Pancreas (tissue), 10 donors: ENCODE data around the gene ZNF514. TPM values are rescaled to one million over a fixed set of nuclear protein-coding genes. Genes with fewer than 3 reads are reported as not detected.

ENCODE experiments used
- ATAC-seq, 4 donors: fragments of 200-7000 bp; cut with Tn5 transposase; one replicate each; pipeline versions ENCODE4 v1.8.0 to v1.9.1; 2020; ENCODE audit warnings: mild to moderate bottlenecking in 4 of 4, moderate library complexity in 4 of 4
- DNase-seq, 6 donors: peaks; one replicate each; pipeline ENCODE4 v3.0.0-alpha.2; 2020
- FAIRE-seq: peaks from 2 replicates; lab custom pipeline; 2012; peaks lifted over from hg19 to GRCh38; lab: Jason Lieb, UNC
- H3K27ac ChIP-seq, 4 donors: fragments of 200-600 bp; sonication (generic); 1 replicate in 3 of 4; 2 replicates in 1 of 4; pipeline versions ENCODE4 v1.5.0 to v1.8.0; 2020
- H3K27me3 ChIP-seq, 4 donors: fragments of 200-600 bp; one replicate each; pipeline ENCODE4 v1.8.0; 2021
- H3K36me3 ChIP-seq, 3 donors: fragments of 200-600 bp; sonication (generic) in 1 of 3; one replicate each; pipeline versions ENCODE4 v1.5.0 to v1.8.0; 2020 to 2021
- H3K4me1 ChIP-seq, 3 donors: fragments of 200-600 bp; one replicate each; pipeline ENCODE4 v1.8.0; 2021
- H3K4me3 ChIP-seq, 4 donors: fragments of 200-600 bp; sonication (generic) in 2 of 4; one replicate each; pipeline versions ENCODE4 v1.5.0 to v1.8.0; 2020 to 2021
- H3K9me3 ChIP-seq, 4 donors: fragments of 200-600 bp; one replicate each; pipeline ENCODE4 v1.8.0; 2021
- CTCF ChIP-seq, 4 donors: fragments of 200-600 bp; sonication (generic) in 3 of 4; IDR thresholded peaks; one replicate each; pipeline versions ENCODE4 v1.5.0 to v1.8.0; 2021; ENCODE audit warnings: antibody characterized with exemption in 4 of 4
- WGBS, 2 donors: extraction: QIAGEN DNeasy Blood & Tissue Kit; methylation state at CpG; one replicate each; pipeline ENCODE4 v1.1.7; 2013; 5-methylcytosine and 5-hydroxymethylcytosine counted together
- intact Hi-C, 3 donors: fragments of 100-400 bp; cut with DNase I; formaldehyde crosslinking; loops; one replicate each; pipeline versions ENCODE4 v1.11.1 to v1.14.2; 2022
- polyA plus RNA-seq, 2 donors: library from polyadenylated mRNA; stranded (reverse); fragments of 200-250 nt; gene quantifications; one replicate each; pipeline ENCODE4 v1.2.3, GENCODE V29; 2013
- total RNA-seq, 6 donors: library from RNA; stranded (reverse); fragmentation: NEBNext Ultra II Directional in 4 of 6; extraction: Animal tissue kit (Norgen Biotek cat#: 25700) in 4 of 6; gene quantifications; one replicate each; pipeline versions ENCODE4 v1.2.1 to v1.2.4, GENCODE V29; 2021 to 2023
- donor health status: healthy with polysubstance abuse.
- donor health status: DM: no; HTN: no; CAD: no; lungs with moderate emphysema.
- donor health status: DM: no; HTN: no; CAD: no.
- donor health status: control.
- donor health status: control.
- donor health status: Bipolar disorder and iron deficiency.
- donor health status: DM: yes; HTN: yes; CAD: no.
- donor health status: DM: no; HTN: no; CAD: no.
- donor health status: DM: no; HTN: no; CAD: no.
- donor health status: DM: yes; HTN: yes; CAD: no.

Gene ZNF514
- total and polyA plus RNA-seq, 8 donors: 7.2 to 16.3 (median 9.0) TPM

DNA sequence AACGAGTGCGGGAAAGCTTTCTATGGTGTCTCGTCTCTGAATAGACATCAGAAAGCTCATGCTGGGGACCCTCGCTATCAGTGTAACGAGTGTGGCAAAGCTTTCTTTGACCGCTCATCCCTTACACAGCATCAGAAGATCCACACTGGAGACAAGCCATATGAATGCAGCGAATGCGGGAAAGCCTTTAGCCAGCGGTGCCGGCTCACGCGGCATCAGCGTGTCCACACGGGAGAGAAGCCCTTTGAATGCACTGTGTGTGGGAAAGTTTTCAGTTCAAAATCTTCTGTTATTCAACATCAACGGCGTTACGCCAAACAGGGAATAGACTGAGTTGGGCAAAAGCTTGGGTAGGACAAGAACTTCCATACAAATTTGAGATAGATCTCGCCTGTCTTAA is 22.1 kb upstream of the ZNF514 start:
- intact Hi-C loops: no loop called here
- 97 to 98% methylated on average over 18 of the region's 18 CpGs for WGBS, 2 donors

DNA sequence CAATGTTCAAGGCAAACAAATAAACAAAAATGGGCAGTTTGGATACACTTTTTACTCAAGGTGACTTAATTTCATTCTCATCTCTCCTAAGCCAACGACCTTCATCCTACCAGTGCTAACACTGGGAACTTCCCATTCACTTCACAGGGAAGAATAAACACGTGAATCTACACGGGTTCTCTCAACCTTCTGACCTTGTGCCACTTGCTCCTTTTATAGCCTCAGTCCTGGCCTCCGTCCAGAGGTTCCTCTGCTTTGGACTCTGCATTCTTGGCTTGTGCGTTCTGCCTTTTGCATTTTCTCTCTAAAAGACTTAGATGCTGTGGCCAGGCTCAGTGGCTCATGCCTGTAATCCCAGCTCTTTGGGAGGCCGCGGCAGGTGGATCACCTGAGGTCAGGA is 19.8 kb upstream of the ZNF514 start:
- intact Hi-C loops: no loop called here
- Histone ChIP-seq H3K36me3 (peaks cover 0 to 26% (median 24%) of the 10 kb centered on the region in 3 donors), H3K4me1 (no peaks in the 10 kb centered on the region), H3K4me3 (no peak overlapping the region), H3K9me3 (no peaks in the 10 kb centered on the region), H3K27ac (no peak overlapping the region), H3K27me3 (no peaks in the 10 kb centered on the region)
- no peak for TF ChIP-seq CTCF (IDR thresholded peaks at IDR 0.05)
- ATAC-seq: no peak
- no peak for DNase-seq
- no peak for FAIRE-seq
- WGBS, 2 donors: 62 to 64% methylated on average over 7 of the region's 7 CpGs

More for the DNA sequence above, 22.1 kb upstream of the ZNF514 start:
- H3K36me3 ChIP-seq: peaks cover 0 to 26% (median 24%) of the 10 kb centered on the region in 3 donors
- no peaks in the 10 kb centered on the region for H3K4me1 ChIP-seq
- DNase-seq (no peak), ATAC-seq (no peak), FAIRE-seq (no peak)
- H3K27ac ChIP-seq: no peak overlapping the region
- H3K4me3 ChIP-seq: no peak overlapping the region
- H3K27me3 ChIP-seq: no peaks in the 10 kb centered on the region
- TF ChIP-seq CTCF (IDR thresholded peaks at IDR 0.05): no peak
- no peaks in the 10 kb centered on the region for H3K9me3 ChIP-seq

- intact Hi-C loops: no loop called here
- WGBS, 2 donors: 87 to 90% methylated on average over 2 of the region's 2 CpGs
- no peaks in the 10 kb centered on the region for H3K4me1 ChIP-seq
These were observed 14.4 kb upstream of the ZNF514 start for GRCh38 chr2:95174031-95174542.

DNA sequence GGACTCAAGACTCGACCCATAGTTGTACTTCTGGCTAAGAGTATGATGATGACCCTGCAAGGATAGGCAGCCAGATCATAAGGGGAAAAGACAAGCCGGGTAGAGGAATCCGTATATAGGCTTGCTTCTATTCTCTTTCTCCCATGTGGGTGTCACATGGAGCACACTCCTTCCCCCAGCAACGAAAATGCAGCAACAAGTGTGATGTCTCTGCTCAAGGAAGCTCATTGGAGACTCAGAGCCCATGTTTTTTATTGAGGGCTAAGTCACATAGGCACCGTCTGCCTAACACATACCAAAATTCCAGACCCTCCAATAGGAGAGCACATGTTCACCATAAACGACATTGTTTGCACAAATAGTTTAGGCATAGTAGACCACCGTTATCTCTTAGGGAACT is 12.3 kb upstream of the ZNF514 start:
- Histone ChIP-seq H3K4me3 (no peak overlapping the region), H3K36me3 (no peaks in the 10 kb centered on the region), H3K27me3 (no peaks in the 10 kb centered on the region), H3K9me3 (no peaks in the 10 kb centered on the region), H3K27ac (no peak overlapping the region), H3K4me1 (no peaks in the 10 kb centered on the region)
- TF ChIP-seq CTCF (IDR thresholded peaks at IDR 0.05): no peak
- no peak for DNase-seq
- intact Hi-C loops: no loop called here
- no peak for ATAC-seq
- 77 to 85% methylated on average over 7 of the region's 7 CpGs for WGBS, 2 donors
- no peak for FAIRE-seq

More at GRCh38 chr2:95174031-95174542, 14.4 kb upstream of the ZNF514 start:
- Histone ChIP-seq H3K9me3 (no peaks in the 10 kb centered on the region), H3K27me3 (no peaks in the 10 kb centered on the region), H3K36me3 (no peaks in the 10 kb centered on the region), H3K27ac (no peak overlapping the region), H3K4me3 (no peak overlapping the region)
- no peak for ATAC-seq
- TF ChIP-seq CTCF (IDR thresholded peaks at IDR 0.05): no peak
- no peak for DNase-seq
- no peak for FAIRE-seq

DNA sequence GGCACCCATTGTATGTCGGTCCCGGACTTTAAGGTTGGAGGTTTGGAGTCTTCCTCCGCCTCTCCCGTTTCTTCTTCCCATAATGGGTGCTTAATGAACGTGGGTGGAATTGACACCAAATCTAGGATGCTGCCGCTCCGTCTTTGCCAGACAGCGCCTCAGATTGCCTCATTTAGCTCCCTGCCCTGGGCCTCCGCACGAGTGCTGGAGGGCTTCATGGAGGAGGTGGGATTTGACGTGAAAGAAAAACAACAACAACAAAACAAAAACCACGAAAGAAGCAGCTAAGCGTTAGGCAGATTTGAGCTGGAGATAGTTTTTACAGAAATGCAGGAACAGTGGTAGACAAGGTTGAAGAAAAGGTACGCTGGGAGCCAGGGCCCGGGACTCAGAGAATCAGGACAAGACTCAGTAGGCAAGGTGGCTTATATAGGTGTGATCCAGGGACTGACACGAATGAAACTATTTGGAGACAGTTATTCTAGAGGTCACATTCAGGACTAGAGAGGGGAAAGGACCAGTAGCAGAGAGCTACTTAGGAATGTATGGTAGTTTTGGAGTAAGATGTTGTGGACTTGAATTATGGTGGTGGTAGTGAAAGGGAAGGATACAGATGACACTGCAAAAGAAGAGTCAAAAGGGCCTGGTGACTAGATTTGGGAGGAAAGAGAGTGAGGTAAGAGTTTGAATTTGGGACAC is 6.6 kb upstream of the ZNF514 start:
- WGBS, 2 donors: 5 to 6% methylated on average over 16 of the region's 16 CpGs
- no peak for TF ChIP-seq CTCF (IDR thresholded peaks at IDR 0.05)
- FAIRE-seq: no peak
- H3K36me3 ChIP-seq: no peaks in the 10 kb centered on the region
- no peaks in the 10 kb centered on the region for H3K27me3 ChIP-seq
- H3K4me1 ChIP-seq: peaks cover 6 to 14% (median 13%) of the 10 kb centered on the region in 3 donors
- DNase-seq: peak in 1 of 6 donors; percentile 23
- H3K27ac ChIP-seq: peak overlapping the region in 2 of 4 donors; percentile 89 to 91
- no peaks in the 10 kb centered on the region for H3K9me3 ChIP-seq
- H3K4me3 ChIP-seq: peak overlapping the region; percentile 36 to 75 (median 60)
- intact Hi-C loops: no loop called here
- peak in 3 of 4 donors; percentile 3 to 5 (median 4) for ATAC-seq
